Measurements from ENCODE around the gene NUP62.

NUP62 gene

DNA sequence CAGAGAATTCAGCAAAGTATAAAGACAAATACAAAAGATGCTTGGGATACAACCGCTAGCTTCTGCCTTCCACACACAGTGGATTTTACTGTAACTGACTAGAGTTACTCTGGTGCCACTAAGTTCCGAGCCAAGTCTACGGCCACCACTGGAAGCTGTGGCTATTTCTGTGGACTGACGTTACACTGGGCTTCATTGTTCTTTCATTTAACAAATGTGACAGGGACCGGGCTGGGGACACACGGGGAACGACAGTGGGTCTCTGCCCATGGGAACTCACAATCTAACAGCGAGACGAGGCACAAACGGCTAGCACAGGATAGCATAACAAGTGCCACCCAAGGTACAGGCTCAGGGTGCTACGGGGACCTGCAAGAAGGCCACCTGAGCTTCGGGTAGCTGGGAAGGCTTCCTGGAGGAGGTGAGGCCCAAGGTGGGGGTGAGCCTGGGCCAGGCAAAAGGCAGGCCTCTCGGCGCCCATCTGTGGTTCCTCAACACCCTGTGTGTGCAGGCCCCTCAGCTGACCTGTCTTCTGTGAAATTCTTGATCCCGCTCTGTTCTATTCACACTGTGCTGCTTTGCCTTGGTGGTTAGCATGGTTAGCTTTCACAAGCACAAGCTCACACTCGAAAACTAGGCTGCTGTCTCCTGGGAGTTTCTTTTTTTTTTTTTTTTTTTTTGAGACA is 22.3 kb downstream of the NUP62 start:
- no peak overlapping the region for H3K4me3 ChIP-seq (ENCODE audit: low read depth, low read length)

DNA sequence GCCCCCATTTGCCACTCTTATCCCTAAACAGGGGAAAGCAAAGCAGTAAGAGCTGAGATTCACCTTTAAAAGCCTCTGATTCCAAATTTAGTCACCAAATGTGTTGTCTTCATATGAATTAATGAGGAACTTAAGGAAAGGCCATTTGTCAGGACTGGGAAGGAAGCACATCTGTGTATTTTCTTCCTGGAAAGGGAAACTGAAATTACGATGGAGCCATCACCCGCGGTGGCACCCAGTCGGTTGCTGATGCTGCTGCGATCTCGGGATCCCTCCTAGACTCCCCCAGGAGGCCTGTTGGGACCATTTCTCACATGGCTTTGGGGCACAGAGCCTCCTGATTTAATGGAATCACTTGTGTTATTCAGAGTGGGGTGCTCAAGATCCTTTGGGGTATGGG is 25.2 kb downstream of the NUP62 start:
- H3K4me3 ChIP-seq (ENCODE audit: low read depth, low read length): no peak overlapping the region

DNA sequence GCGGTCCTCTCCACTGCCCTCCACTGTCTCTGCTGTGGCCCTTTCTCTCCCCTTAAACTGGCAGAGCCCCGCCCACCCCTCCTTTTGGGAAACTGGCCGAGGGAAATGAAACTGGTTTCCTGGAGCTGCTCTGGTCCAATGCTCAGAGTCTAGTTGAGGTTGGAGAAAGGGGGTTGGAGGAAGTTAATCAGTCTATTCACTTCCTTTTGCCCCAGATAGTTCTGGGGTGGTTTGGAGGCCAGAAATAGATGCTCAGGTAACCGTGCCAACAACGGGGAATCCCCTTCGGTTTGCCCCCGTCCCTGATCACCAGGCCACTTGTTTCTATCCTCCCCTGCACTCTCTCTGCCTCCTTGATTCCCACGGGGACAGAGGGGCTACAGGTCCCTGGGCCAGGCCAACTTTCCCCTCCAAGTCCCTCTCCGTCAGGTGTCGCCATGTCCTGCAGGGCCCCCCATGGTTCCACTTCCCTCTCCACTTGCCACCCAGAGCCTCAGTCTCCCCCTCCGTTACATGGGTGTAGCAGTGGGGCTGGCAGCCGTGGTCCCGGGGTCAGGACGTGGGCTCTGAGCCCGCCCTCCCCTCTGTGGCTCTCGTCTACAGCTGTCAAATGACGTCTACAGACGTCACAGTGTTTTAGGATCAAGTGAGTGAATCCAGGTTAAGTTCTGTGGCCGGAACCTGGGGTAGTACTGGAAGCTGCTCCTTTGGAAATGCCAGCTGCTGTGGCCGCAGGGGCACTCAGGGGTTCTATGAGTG is 32.3 kb downstream of the NUP62 start, which contains the start of gene IL4I1:
TSS of gene IL4I1 (minus strand) at position 25 of the 759 bp plus-strand sequence. CDS start 727 bp downstream, outside the sequence.
- no peak within 1 kb of the TSS for H3K4me3 ChIP-seq (ENCODE audit: low read depth, low read length)

DNA sequence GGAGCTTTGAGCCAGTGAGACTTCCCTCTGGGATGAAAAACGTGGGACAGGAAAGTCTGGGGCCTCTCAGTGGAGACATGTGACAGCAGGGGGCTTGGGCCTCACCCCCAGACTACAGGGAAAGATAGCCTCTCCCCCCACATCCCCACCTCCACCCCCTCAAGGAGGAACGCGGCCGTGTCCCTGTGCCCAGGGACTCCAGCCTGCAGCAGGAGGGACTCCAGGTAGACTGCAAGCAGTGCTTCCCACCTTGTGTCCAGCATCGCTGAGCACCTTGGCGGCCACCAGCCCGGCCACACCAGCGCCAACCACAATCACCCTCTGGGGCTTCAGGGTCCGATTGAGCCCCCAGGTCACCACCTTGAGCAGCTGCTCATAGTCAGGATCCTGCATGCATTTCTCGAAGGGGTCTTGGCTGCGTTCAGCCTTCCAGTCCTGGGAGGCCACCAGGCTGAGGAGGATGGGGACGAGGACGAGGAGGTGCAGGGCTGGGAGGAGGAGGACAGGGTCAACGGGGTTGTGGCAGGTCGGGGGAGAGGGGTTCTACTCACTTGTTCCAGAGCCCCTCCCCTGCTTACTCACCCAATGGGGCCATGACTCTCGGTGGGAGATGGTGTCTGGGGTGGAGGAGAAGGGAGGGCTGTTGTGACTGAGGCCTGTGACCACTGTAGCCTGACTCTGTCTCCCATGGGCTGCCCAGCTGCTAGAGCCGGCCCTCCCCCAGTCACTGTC is 33.6 kb downstream of the NUP62 start:
- H3K4me3 ChIP-seq (ENCODE audit: low read depth, low read length): no peak overlapping the region

DNA sequence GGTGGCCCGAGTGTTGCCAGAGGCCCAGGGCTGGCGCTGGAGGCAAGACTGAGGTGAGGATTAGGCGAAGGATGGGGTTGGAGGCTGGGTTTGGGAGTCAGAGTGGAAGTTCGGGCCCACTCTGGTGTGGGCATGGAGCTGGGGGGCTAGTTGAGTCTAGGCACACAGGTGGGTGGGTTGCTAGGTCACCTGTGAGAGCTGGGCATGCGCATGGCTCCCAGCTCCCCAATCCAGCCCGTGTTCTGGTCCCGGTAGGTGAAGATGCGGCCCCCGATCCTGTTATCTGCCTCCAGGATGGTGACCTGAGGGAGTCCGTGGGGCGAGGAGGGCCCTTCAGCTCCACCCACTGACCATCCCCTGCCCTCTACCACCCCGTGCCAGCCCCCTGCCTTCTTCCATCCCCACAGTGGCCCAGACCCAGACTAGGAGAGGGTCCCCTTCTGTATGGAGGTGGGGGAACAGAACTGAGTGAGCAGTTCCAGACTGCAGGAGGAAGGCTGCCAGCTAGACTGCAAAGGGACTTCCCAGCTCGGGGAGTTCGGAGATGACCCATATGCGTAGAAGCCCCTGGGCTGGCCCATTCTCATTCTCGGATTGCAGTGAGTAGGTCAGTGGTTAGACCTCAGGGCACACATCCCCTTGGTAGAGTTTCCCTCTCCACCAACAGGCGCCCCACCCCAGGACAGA is 34.3 kb downstream of the NUP62 start:
- H3K4me3 ChIP-seq (ENCODE audit: low read depth, low read length): no peak overlapping the region

DNA sequence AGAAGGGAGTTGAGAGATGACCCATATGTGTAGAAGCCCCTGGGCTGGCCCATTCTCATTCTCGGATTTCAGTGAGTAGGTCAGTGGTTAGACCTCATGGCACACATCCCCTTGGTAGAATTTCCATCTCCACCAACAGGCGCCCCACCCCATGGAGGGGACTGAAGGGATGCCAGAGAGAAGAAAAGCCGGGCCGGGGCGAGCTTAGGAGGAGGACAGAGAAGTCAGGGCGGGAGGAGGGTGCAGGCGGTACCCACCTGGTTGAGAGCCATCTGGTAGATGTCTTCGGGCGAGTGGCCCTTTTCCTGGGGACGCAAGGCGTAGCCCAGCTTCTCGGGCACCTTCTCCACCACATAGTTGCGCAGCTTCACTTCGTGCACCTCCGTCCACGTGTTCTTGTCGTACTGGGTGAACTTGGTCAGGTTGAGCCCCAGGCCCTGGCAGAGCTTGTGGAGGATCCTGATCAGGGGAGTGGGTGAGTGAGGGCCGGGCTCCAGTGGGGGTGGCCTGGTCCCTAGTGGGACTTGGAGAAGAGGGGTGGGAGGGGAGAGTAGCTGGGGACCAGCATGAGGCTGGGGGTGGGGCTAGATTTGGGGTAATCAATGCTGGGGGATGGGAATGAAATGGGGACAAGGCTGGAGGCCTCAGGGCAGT is 35.2 kb downstream of the NUP62 start:
- H3K4me3 ChIP-seq (ENCODE audit: low read depth, low read length): no peak overlapping the region

DNA sequence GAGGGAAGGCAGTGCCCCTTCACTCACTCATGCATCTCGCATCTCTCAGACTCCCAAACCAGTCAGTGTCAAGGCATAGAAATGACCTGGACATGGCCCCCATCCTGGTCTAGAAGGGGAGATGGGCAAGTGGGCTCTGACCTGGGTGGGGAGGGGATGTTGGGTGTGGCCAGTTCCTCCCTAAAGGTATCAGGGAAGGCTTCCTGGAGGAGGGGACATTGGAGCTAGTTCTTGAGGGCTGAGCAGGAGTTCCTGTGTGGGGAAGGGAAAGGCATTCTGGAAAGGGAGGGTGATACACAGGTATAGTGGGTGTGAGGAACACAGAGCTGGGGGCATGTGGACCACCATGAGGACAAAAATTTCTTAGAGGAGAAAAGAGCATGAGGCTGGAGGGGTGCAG is 36.6 kb downstream of the NUP62 start:
- no peak overlapping the region for H3K4me3 ChIP-seq (ENCODE audit: low read depth, low read length)

DNA sequence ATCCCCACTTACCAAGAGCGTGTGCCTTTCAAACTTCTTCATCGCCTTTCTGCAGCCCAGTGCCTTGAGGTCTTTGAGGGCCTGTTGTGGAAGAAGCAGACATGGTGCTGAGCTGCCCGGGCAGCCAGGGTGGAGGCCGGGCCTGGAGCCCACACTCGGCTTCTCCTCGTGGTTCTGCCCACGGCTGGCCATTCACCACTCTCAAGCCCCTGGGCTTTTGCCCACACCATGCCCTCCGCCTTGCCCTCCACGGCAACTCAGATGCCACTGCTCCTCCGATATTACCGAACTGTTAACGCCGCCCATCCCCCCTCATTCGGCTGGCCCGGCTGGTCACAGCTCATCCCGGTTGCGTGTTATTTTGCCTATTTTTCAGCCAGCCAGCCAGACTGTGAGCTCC is 37.9 kb downstream of the NUP62 start:
- H3K4me3 ChIP-seq (ENCODE audit: low read depth, low read length): no peak overlapping the region

DNA sequence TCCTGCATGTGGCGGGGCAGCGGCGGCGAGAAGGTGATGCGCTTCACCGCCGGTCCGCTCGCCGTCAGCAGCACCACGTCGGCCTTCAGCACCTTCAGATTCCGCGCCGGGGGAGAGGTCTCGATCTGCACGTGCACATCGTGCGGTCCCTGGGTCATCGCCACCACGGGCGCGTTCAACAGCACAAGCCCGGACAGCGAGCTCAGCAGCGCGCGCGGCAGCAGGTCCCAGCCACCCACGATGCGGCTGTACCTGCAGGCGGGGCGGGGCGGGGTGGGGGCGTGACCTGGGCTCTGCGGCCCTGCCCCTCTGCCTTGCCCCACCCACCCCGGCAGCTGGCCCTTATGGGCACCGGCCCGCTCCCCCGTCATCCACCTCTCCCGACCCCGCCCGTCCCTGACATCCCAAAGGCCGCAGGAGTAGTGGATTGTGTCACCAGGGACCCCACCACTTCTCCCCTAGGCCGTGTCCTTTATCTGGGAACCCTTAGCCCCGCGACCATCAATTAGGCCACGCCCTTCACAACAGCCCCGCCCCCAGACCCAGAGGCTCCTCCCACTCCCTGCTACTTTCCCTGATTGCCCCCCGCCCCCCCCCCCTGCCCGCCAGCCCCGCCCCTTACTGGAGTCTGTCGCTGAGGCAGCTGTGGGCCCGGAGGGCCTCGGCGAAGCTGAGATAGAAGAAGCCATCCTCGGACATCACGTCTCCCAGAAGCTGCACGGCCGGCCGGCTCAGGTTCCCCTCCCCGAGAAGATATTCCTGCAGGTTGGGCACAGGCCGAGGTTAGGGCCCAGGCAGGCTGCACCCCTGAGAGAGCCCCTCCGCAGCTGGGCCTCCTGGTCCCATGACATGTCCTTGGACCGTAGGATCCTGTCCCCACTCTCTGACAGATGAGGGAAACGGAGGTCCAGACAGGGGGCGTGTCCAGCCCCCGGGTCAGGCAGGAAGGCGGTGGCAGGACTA is 38.7 kb downstream of the NUP62 start:
- H3K4me3 ChIP-seq (ENCODE audit: low read depth, low read length): peak overlapping the region; percentile 33

DNA sequence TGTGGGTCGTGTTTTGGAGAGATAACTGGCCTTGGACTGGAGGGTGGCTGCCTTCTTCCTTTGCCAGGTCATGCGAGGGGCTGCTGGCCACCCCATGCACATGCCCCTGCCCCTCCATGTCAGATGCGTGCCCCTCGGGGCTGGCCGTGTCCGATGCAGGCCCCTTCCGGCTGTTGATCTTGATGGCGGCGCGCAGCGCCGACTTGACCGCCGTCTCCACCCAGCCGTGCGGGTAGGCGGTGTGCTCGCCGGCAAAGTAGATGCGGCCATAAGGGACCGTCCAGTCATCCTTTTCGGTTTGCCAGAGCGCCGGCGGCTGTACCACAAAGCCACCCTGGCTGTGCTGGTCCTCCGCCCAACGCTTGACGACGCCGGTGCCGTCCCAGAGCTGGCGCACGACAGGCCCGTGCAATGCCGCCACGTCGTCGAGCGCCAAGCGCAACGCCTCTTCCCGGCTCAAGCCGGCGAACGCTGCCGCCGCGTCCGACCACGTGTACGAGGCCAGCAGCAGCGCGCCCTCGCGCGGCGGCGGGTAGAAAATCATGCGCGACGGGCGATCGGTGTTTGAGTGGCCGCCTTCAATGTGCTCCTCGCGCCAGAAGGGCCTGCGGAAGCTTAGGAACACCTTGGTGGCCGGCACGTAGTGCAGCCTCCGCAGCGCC is 39.5 kb downstream of the NUP62 start:
- peak overlapping the region; percentile 33 for H3K4me3 ChIP-seq (ENCODE audit: low read depth, low read length)

DNA sequence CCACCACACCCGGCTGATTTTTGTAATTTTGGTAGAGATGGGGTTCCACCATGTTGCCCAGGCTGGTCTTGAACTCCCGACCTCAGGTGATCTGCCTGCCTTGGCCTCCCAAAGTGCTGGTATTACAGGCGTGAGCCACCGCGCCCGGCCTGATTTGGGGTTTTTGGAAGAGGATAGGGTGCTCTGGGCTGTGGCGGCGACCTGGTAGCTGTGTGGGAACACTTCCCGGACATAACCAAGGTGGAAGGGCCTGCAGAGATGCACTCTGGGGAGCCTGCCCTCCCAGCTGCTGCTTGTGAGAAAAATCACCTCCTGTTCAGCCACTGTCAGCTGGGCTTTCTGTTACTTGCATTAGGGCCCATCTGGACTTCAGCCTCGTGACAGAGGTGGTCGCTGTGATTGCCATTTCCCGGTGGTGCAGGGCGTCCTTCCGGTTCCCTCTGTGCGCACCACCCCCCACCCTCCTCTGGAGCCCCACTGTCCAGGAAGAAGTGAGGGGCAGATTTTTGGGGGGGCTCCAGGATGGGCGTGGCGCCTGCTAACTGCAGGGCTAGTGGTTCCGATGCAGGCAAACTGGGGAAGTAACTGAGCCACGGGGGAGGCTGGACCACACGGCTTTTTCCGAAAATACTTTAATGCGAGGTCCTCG is 40.1 kb downstream of the NUP62 start:
- H3K4me3 ChIP-seq (ENCODE audit: low read depth, low read length): no peak overlapping the region

DNA sequence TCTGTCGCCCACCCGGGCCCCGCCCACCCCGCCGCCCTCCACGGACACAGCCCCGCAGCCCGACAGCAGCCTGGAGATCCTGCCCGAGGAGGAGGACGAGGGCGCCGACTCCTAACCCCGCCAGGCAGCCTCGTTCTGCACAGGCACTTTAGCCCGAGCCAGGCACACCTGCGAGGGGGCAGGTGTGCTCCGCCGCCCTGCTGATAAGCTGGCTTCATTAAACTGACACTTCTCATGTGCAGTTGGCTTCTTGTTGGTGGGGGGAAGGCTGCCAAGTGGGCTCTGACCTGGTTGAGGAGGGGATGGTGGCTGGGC is 40.8 kb downstream of the NUP62 start:
- no peak overlapping the region for H3K4me3 ChIP-seq (ENCODE audit: low read depth, low read length)

DNA sequence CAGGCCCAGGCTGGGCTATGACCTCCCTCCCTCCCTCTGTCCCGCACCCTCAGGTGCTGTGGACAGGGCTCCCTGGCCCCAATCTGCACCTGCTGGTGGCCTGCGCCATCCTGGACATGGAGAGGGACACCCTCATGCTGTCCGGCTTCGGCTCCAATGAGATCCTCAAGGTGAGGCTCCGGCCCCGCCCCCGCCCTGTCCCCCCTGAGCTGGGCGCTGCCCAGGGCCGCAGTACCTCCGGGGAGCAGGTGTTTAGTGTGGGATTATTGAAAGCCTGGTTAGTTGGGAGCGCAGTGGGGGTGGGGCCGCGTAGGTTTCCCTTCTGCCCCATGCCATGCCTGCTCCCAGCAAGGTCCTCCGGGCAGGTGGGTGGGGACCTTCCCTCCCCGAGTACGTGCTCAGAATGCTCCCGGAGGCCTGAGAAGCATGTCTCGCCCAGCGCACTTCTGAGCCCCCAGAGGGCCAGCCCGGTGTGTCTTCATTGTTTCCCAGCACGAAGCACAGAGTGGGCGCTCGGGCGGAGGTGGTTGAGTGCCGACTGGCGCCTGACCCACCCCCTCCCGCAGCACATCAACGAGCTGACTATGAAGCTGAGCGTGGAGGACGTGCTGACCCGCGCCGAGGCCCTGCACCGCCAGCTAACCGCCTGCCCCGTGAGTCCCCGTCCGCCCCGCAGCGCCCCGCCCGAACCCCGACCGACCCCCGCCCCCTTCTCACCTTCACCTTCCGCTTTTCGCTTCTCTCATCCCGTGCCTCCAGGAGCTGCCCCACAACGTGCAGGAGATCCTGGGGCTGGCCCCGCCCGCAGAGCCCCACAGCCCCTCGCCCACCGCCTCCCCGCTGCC is 41.4 kb downstream of the NUP62 start:
- no peak overlapping the region for H3K4me3 ChIP-seq (ENCODE audit: low read depth, low read length)

DNA sequence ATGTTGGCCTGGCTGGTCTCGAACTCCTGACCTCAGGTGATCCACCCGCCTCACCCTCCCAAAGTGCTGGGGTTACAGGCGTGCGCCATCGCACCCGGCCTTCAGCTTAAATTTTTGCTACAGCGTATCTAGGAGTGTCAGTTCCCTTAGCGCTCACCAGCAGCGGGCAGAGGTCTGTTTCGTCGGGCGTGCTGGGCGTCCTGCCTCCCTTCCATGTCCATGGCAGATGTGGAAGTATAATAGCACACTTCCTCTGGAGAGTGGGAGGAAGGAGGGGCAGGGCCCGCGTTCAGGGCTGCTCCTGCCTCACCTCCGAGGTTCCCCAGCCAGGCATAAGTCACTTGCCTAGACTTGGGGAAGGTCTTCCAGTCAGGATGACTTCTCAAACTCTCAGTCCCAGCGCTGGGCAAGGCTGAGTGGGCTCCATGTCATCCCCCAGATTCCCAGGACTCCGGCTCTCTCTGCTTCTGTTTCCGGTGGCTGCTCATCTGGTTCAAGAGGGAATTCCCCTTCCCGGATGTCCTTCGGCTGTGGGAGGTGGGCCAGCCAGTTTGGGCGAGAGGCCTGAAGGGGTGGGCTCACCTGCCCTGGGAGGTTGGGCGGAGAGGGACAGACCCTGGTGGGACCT is 42.2 kb downstream of the NUP62 start:
- H3K4me3 ChIP-seq (ENCODE audit: low read depth, low read length): no peak overlapping the region

DNA sequence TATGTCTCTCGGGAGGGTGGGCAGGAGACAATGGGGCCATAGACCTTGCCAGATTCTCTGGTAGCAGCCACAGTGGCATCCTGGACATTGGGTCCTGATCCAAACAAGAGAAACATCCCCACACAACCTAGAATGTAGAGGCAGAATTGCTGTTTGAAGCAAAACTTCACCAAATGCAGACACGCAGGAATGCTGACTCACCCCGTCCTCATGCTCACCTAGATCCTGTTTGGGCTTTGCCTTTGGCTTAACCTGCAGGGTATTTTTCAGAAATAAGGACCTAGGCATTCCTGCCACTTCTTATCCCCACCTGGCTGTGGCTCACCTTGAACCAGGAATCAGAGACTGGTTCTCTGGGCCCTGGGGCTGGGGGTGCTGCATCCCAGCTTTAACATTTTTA is 44.5 kb downstream of the NUP62 start:
- no peak overlapping the region for H3K4me3 ChIP-seq (ENCODE audit: low read depth, low read length)

DNA sequence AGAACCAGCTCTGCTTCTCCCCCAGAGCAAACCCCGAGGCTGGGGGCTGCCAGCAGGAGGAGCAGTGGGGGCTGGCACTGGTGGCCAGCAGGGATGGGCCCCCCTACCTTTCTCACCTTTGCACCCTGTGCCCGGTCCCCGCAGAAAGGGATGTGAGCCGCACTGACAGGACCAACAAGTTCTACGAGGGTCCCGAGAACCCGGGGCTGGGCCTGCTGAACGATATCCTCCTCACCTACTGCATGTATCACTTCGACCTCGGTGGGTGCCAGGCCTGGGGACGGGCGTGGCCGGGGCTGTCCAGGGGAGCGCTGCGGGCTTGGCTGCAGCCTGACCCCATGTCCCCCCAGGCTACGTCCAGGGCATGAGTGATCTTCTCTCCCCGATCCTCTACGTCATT is 45.2 kb downstream of the NUP62 start:
- no peak overlapping the region for H3K4me3 ChIP-seq (ENCODE audit: low read depth, low read length)

DNA sequence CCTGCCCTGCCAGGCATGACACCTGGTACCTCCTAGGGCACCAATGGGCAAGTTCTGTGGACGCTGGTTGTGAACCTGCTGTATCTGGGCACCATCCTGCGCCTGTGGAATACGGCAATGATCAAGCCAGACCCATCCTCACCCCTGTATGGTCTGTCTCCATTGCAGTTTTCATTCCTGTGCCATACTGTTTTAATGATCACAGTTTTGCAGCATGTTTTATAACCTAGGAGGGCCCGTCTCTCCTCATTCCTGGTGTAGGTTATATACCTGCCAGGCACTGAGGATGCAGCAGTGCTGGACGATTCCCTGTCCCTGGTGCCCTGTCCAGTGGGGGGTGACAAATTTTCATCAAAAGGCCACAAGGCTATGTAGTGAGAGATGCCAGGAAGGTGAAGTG is 46.2 kb downstream of the NUP62 start:
- no peak overlapping the region for H3K4me3 ChIP-seq (ENCODE audit: low read depth, low read length)
